Liver (tissue), 3 donors: ENCODE data around the gene AFF2.

Source experiments
- EGR1 ChIP-seq, 2 donors: IDR thresholded peaks; 2 replicates each; pipeline ENCODE4 v1.6.1; 2016 to 2018; ENCODE audit warnings: antibody characterized with exemption in 2 of 2, low read depth in 2 of 2
- REST ChIP-seq: IDR thresholded peaks from 2 replicates; pipeline ENCODE4 v1.6.1; 2016; ENCODE audit warnings: antibody characterized with exemption, mild to moderate bottlenecking
- SP1 ChIP-seq: IDR thresholded peaks from 2 replicates; pipeline ENCODE4 v1.6.1; 2018; ENCODE audit warnings: antibody characterized with exemption, mild to moderate bottlenecking
- TF ChIP-seq, protein P1 (sequence below): fragments of 150-350 bp; IDR thresholded peaks from 2 replicates; pipeline ENCODE4 v1.5.1; 2017; ENCODE audit warnings: improper control_type of control experiment, low read depth, low read length; ENCODE audit not compliant: missing input control
- TF ChIP-seq, protein P2 (sequence below): IDR thresholded peaks from 2 replicates; pipeline ENCODE4 v1.6.1; 2016; ENCODE audit warnings: antibody characterized with exemption
- donor health status: healthy.
- donor health status: healthy.

DNA sequence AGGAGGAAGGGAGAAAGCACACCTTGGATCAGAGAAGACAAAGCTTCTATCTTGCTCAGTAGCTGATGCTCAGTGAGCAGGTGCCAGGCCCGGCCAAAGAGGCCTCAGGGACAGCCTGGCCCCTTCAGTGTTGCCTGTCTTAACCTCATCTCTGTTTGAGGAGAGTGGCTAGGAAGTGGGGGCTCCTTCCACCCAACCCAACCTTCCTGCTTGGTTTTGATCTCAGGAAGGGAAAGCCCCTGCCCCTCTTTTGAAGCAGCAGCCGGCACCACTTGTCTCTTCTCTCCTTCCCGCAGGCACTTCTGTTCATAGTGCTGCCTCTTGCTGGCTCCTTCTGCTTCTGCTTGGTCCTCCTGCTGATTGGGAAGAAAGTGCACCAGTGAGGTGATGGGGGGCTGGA, 2.4 kb upstream of the AFF2 start:
- TF ChIP-seq, protein P1, sequence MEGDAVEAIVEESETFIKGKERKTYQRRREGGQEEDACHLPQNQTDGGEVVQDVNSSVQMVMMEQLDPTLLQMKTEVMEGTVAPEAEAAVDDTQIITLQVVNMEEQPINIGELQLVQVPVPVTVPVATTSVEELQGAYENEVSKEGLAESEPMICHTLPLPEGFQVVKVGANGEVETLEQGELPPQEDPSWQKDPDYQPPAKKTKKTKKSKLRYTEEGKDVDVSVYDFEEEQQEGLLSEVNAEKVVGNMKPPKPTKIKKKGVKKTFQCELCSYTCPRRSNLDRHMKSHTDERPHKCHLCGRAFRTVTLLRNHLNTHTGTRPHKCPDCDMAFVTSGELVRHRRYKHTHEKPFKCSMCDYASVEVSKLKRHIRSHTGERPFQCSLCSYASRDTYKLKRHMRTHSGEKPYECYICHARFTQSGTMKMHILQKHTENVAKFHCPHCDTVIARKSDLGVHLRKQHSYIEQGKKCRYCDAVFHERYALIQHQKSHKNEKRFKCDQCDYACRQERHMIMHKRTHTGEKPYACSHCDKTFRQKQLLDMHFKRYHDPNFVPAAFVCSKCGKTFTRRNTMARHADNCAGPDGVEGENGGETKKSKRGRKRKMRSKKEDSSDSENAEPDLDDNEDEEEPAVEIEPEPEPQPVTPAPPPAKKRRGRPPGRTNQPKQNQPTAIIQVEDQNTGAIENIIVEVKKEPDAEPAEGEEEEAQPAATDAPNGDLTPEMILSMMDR = no peak
- no peak for TF ChIP-seq SP1
- TF ChIP-seq REST = no peak
- TF ChIP-seq, protein P2, sequence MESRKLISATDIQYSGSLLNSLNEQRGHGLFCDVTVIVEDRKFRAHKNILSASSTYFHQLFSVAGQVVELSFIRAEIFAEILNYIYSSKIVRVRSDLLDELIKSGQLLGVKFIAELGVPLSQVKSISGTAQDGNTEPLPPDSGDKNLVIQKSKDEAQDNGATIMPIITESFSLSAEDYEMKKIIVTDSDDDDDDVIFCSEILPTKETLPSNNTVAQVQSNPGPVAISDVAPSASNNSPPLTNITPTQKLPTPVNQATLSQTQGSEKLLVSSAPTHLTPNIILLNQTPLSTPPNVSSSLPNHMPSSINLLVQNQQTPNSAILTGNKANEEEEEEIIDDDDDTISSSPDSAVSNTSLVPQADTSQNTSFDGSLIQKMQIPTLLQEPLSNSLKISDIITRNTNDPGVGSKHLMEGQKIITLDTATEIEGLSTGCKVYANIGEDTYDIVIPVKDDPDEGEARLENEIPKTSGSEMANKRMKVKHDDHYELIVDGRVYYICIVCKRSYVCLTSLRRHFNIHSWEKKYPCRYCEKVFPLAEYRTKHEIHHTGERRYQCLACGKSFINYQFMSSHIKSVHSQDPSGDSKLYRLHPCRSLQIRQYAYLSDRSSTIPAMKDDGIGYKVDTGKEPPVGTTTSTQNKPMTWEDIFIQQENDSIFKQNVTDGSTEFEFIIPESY = no peak
- no peak for TF ChIP-seq EGR1 (IDR thresholded peaks at IDR 0.05; ENCODE audit: low read depth in 2 of 2)
